H1 (cell line): ENCODE measurements around the gene RAD51C. TPM values are rescaled to one million over a fixed set of nuclear protein-coding genes. Genes with fewer than 3 reads are reported as not detected.

ENCODE experiments used
- POU5F1 ChIP-seq: IDR thresholded peaks from 2 replicates; pipeline ENCODE4 v1.6.1; 2011; ENCODE audit warnings: low read depth, mild to moderate bottlenecking, low read length, moderate library complexity
- polyA plus RNA-seq, 7 experiments: library from polyadenylated mRNA; depleted of rRNA in 3 of 7; stranded (reverse) in 5 of 7; unstranded in 2 of 7; fragments of >200 nt in 5 of 7; fragments of 200-250 nt in 2 of 7; gene quantifications; 1 replicate in 5 of 7; 2 replicates in 1 of 7; 4 replicates in 1 of 7; pipeline versions ENCODE4 v1.2.1 to v1.2.3, GENCODE V29; 2011 to 2013; ENCODE audit warnings: missing spikeins in 2 of 7, mixed read lengths in 2 of 7
- total RNA-seq: library from RNA; stranded (reverse); fragmentation: NEBNext Ultra II Directional; extraction: Animal tissue kit (Norgen Biotek cat#: 25700); gene quantifications from 2 replicates; pipeline ENCODE4 v1.2.1, GENCODE V29; 2021
- TF ChIP-seq, protein P1 (sequence below): IDR thresholded peaks from 2 replicates; pipeline ENCODE4 v1.6.1; 2011; ENCODE audit warnings: low read length, improper control_type of control experiment

RAD51C gene
- total and polyA plus RNA-seq, 2 of the 8 experiments (the other 6 are each of a cell fraction or from before 2014, with no cell fraction given), result 10.4 to 21.7 TPM

DNA sequence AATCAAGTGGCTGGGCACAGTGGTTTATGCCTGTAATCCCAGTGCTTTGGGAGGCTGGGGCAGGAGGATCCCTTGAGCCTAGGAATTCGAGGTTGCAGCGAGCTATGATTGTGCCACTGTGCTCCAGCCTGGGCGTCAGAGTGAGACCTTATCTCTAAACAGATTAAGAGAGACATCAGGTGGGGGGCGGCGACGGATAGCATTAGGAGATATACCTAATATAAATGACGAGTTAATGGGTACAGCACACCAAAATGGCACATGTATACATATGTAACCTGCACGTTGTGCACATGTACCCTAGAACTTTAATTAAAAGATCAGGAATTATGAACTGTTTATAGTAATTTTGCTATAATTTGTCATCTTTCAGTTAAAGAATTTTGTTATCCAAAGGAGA is 10.3 kb downstream of the RAD51C start (continued):
- TF ChIP-seq POU5F1, result no peak
- TF ChIP-seq, protein P1, sequence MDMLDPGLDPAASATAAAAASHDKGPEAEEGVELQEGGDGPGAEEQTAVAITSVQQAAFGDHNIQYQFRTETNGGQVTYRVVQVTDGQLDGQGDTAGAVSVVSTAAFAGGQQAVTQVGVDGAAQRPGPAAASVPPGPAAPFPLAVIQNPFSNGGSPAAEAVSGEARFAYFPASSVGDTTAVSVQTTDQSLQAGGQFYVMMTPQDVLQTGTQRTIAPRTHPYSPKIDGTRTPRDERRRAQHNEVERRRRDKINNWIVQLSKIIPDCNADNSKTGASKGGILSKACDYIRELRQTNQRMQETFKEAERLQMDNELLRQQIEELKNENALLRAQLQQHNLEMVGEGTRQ, result no peak
